NCI-H2107 treated with DMSO at 0.1 percent for 48 hours (cell line): ENCODE data around the gene COX7C.
A peak's percentile ranks its signal among the peaks of the same experiment; 100 is the strongest.
"Not testable (repeated sequence)": the region's sequence is repeated elsewhere in the genome, so short reads cannot be mapped to it uniquely, and the experiment has no call there.

Source experiments
- DNase-seq: peaks from one replicate; lab custom pipeline; 2025; ENCODE audit not compliant: unreplicated experiment; lab: John Stamatoyannopoulos, UW

The COX7C gene

GRCh38 chr5:86617756-86618576 lies at the start of gene COX7C:
Gene COX7C, plus strand, starts transcription at chr5:86617941. Its CDS starts 115 bp downstream, at chr5:86618056.
- peak; percentile 87 for DNase-seq

- DNase-seq: not testable (repeated sequence)
These were observed 48.0 kb upstream of the COX7C start for GRCh38 chr5:86569522-86570426.

GRCh38 chr5:86570427-86571083 lies 47.2 kb upstream of the COX7C start:
- no peak for DNase-seq

- not testable (repeated sequence) for DNase-seq
These were observed 46.6 kb upstream of the COX7C start for GRCh38 chr5:86571109-86571508.

- DNase-seq: no peak
These were observed 44.8 kb upstream of the COX7C start for GRCh38 chr5:86572825-86573517.

- DNase-seq: no peak
These were observed 38.2 kb upstream of the COX7C start for GRCh38 chr5:86579502-86579901.

GRCh38 chr5:86596476-86596875 lies 21.3 kb upstream of the COX7C start:
- no peak for DNase-seq

GRCh38 chr5:86605881-86606280 lies 11.9 kb upstream of the COX7C start:
- DNase-seq: no peak

GRCh38 chr5:86613455-86613854 lies 4.3 kb upstream of the COX7C start:
- no peak for DNase-seq

- DNase-seq: no peak
These were observed 409 bp upstream of the COX7C start for GRCh38 chr5:86617309-86617755.

GRCh38 chr5:86623785-86624483 lies 6.2 kb downstream of the COX7C start:
- DNase-seq: no peak

GRCh38 chr5:86625148-86625547 lies 7.4 kb downstream of the COX7C start:
- no peak for DNase-seq

GRCh38 chr5:86626149-86626548 lies 8.4 kb downstream of the COX7C start:
- no peak for DNase-seq

GRCh38 chr5:86631165-86631564 lies 13.4 kb downstream of the COX7C start:
- no peak for DNase-seq

- DNase-seq: no peak
These were observed 23.3 kb downstream of the COX7C start for GRCh38 chr5:86640998-86641397.

GRCh38 chr5:86644843-86645242 lies 27.1 kb downstream of the COX7C start:
- DNase-seq: no peak

GRCh38 chr5:86645885-86646284 lies 28.1 kb downstream of the COX7C start:
- DNase-seq: no peak

GRCh38 chr5:86646671-86647070 lies 28.9 kb downstream of the COX7C start:
- no peak for DNase-seq

- no peak for DNase-seq
These were observed 32.2 kb downstream of the COX7C start for GRCh38 chr5:86649832-86650505.

GRCh38 chr5:86660771-86661170 lies 43.0 kb downstream of the COX7C start:
- not testable (repeated sequence) for DNase-seq
